HUDEP-2 (cell line): ENCODE results near the gene ZKSCAN1.
"Not testable (repeated sequence)": the region's sequence is repeated elsewhere in the genome, so short reads cannot be mapped to it uniquely, and the experiment has no call there.

Source experiments
- DNase-seq, 76 experiments: peaks; one replicate each; lab custom pipeline; 2025; ENCODE audit not compliant: unreplicated experiment in 76 of 76; lab: John Stamatoyannopoulos, UW

The ZKSCAN1 gene

GRCh38 chr7:99997545-99998137 lies 17.8 kb upstream of the ZKSCAN1 start:
- no peak for DNase-seq

- no peak for DNase-seq
These were observed 15.2 kb upstream of the ZKSCAN1 start for GRCh38 chr7:100000239-100000638.

GRCh38 chr7:100003711-100004661 lies 11.4 kb upstream of the ZKSCAN1 start:
- DNase-seq, result no peak

- no peak for DNase-seq
These were observed 7.5 kb upstream of the ZKSCAN1 start for GRCh38 chr7:100007887-100008286.

GRCh38 chr7:100008525-100008924 lies 6.9 kb upstream of the ZKSCAN1 start:
- DNase-seq, result no peak

- not testable (repeated sequence) for DNase-seq
These were observed 5.4 kb upstream of the ZKSCAN1 start for GRCh38 chr7:100009952-100010351.

GRCh38 chr7:100010901-100011300 lies 4.5 kb upstream of the ZKSCAN1 start:
- no peak for DNase-seq

- no peak for DNase-seq
These were observed 3.9 kb upstream of the ZKSCAN1 start for GRCh38 chr7:100011516-100011915.

- DNase-seq, result not testable (repeated sequence)
These were observed 2.7 kb upstream of the ZKSCAN1 start for GRCh38 chr7:100012385-100013327.

GRCh38 chr7:100013328-100013676 lies 2.1 kb upstream of the ZKSCAN1 start:
- no peak for DNase-seq

- DNase-seq, result no peak
These were observed 962 bp downstream of the ZKSCAN1 start for GRCh38 chr7:100016215-100016901.

GRCh38 chr7:100017300-100017699 lies 1.9 kb downstream of the ZKSCAN1 start:
- DNase-seq, result no peak

GRCh38 chr7:100017875-100018274 lies 2.5 kb downstream of the ZKSCAN1 start:
- no peak for DNase-seq

GRCh38 chr7:100019908-100020307 lies 4.5 kb downstream of the ZKSCAN1 start:
- DNase-seq, result no peak

GRCh38 chr7:100021297-100021696 lies 5.9 kb downstream of the ZKSCAN1 start:
- DNase-seq, result no peak

GRCh38 chr7:100022621-100023020 lies 7.2 kb downstream of the ZKSCAN1 start:
- DNase-seq, result no peak

- DNase-seq, result peak in 1 of 76 experiments; percentile 1
These were observed 8.1 kb downstream of the ZKSCAN1 start for GRCh38 chr7:100023526-100023925.

GRCh38 chr7:100024020-100024619 lies 8.7 kb downstream of the ZKSCAN1 start:
- DNase-seq, result no peak

- no peak for DNase-seq
These were observed 11.8 kb downstream of the ZKSCAN1 start for GRCh38 chr7:100027197-100027596.

GRCh38 chr7:100029596-100029995 lies 14.2 kb downstream of the ZKSCAN1 start:
- no peak for DNase-seq
